ENCODE data around the gene ERC1. TPM values are rescaled to one million over a fixed set of nuclear protein-coding genes. Genes with fewer than 3 reads are reported as not detected.

Gene ERC1
- total and polyA plus RNA-seq, 9 of the 15 experiments (the other 6 are each of a cell fraction or from before 2014, with no cell fraction given) = 0.74 to 11.8 (median 4.8) TPM

DNA sequence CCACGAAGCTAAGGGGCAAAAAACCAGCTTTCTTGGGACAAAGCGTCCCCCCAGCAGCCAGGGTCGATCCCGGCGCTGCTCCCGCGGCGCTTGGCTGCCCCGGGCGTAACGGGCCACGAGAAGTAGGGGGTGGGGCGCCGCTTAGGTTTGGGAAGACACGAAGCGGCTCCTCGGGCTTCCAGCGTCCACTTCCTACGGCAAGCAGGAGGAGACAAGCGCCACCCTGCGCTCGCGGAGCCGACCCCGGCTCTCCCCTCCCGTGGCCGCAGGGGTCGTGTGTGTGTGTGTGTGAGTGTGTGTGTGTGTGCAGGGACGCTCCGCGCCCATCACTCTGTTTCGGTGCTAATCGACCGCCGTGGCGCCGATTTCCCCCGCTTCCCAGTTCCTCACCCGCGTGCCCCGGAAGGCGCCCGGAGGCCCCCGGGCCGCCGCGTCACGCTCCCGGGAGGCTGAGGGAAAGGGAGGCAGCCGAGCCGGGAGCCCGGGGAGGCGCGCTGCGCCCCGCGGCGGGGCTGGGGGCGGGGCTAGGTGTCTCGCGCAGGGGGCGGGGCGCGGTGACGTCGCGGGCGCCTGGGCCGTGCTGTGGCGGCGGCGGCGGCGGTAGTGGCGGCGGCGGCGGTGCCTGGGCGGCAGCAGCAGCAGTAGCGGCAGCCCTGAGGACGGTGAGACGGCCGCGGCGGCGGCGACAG lies at the start of gene ERC1 (continued):
- 0 out of 2 replicates have a peak, but pooled peaks have one; percentile 36 for TF ChIP-seq ZNF592 (IDR thresholded peaks at IDR 0.05)
- TF ChIP-seq, protein P1, sequence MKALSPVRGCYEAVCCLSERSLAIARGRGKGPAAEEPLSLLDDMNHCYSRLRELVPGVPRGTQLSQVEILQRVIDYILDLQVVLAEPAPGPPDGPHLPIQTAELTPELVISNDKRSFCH (CRISPR knock-in tag; IDR thresholded peaks at IDR 0.05) = no peak
- TF ChIP-seq, protein P1 (tag; IDR thresholded peaks at IDR 0.05) = no peak; the same call in 1 of the 2 replicates
- 0 out of 2 replicates have a peak, but pooled peaks have one; percentile 43 for TF ChIP-seq ATF2 (CRISPR knock-in tag; IDR thresholded peaks at IDR 0.05)
- no peak for TF ChIP-seq FOXP4 (CRISPR knock-in tag; IDR thresholded peaks at IDR 0.05; ENCODE audit: borderline replicate concordance)
- 0 out of 2 replicates have a peak, but pooled peaks have one; percentile 49 for TF ChIP-seq NR3C1 (CRISPR knock-in tag; IDR thresholded peaks at IDR 0.05)
- TF ChIP-seq PREB (CRISPR knock-in tag; IDR thresholded peaks at IDR 0.05) = no peak
- TF ChIP-seq, protein P2, sequence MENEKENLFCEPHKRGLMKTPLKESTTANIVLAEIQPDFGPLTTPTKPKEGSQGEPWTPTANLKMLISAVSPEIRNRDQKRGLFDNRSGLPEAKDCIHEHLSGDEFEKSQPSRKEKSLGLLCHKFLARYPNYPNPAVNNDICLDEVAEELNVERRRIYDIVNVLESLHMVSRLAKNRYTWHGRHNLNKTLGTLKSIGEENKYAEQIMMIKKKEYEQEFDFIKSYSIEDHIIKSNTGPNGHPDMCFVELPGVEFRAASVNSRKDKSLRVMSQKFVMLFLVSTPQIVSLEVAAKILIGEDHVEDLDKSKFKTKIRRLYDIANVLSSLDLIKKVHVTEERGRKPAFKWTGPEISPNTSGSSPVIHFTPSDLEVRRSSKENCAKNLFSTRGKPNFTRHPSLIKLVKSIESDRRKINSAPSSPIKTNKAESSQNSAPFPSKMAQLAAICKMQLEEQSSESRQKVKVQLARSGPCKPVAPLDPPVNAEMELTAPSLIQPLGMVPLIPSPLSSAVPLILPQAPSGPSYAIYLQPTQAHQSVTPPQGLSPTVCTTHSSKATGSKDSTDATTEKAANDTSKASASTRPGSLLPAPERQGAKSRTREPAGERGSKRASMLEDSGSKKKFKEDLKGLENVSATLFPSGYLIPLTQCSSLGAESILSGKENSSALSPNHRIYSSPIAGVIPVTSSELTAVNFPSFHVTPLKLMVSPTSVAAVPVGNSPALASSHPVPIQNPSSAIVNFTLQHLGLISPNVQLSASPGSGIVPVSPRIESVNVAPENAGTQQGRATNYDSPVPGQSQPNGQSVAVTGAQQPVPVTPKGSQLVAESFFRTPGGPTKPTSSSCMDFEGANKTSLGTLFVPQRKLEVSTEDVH (IDR thresholded peaks at IDR 0.05; ENCODE audit: low read depth, partially characterized antibody) = no peak
- TF ChIP-seq CEBPB (tag; IDR thresholded peaks at IDR 0.05) = no peak
- peak; percentile 14; the same call in 1 of the 2 replicates for TF ChIP-seq FOXM1 (IDR thresholded peaks at IDR 0.05; ENCODE audit: low read depth)
- TF ChIP-seq FOXM1 (CRISPR knock-in tag; IDR thresholded peaks at IDR 0.05; ENCODE audit: low read depth) = no peak
- TF ChIP-seq ZNF274 (IDR thresholded peaks at IDR 0.05; ENCODE audit: borderline replicate concordance, low read depth, low read length) = no peak

All from K562 (cell line).